ENCODE data around the gene IHH. TPM values are rescaled to one million over a fixed set of nuclear protein-coding genes. Genes with fewer than 3 reads are reported as not detected.
A peak's percentile ranks its signal among the peaks of the same experiment; 100 is the strongest.

Gene IHH
- total and polyA plus RNA-seq, 2 of the 8 experiments (the other 6 are each of a cell fraction or from before 2014, with no cell fraction given): 0.03 TPM; not detected in 1

- no peak overlapping the region for H3K4me3 ChIP-seq (ENCODE audit: extremely low read depth in 1 of 4, insufficient read depth in 2 of 4, low read depth in 3 of 4, low read length in 4 of 4)
- H4K8ac ChIP-seq (ENCODE audit: extremely low read depth, insufficient read depth, low read length): no peak overlapping the region
- no peak overlapping the region for H2BK12ac ChIP-seq (ENCODE audit: low read depth, low read length)
- H3K14ac ChIP-seq (ENCODE audit: insufficient read length): no peak overlapping the region
- FAIRE-seq: no peak
- peaks cover 55 to 75% (median 65%) of the 10 kb centered on the region in 4 experiments for H3K27me3 ChIP-seq (replicated peaks in 1 of 4; ENCODE audit: control insufficient read depth in 3 of 4, extremely low read depth in 1 of 4, insufficient read depth in 3 of 4, low read length in 3 of 4)
- TF ChIP-seq POU5F1 (IDR thresholded peaks at IDR 0.05; ENCODE audit: low read depth, low read length): no peak
- TF ChIP-seq GABPA (IDR thresholded peaks at IDR 0.05; ENCODE audit: borderline replicate concordance, insufficient read depth, low read length): no peak
- TF ChIP-seq POLR2AphosphoS5 (IDR thresholded peaks at IDR 0.05; ENCODE audit: low read depth, low read length): no peak
- no peak for TF ChIP-seq SP4 (IDR thresholded peaks at IDR 0.05; ENCODE audit: low read length)
- no peak for TF ChIP-seq RBBP5 (IDR thresholded peaks at IDR 0.05; ENCODE audit: borderline replicate concordance, low read depth, low read length)
- TF ChIP-seq POLR2A (IDR thresholded peaks at IDR 0.05; ENCODE audit: control extremely low read depth in 1 of 2, low read depth in 2 of 2, low read length in 2 of 2): no peak
- no peak for TF ChIP-seq MAX (IDR thresholded peaks at IDR 0.05)
- TF ChIP-seq RNF2 (IDR thresholded peaks at IDR 0.05; ENCODE audit: borderline replicate concordance, low read depth, low read length, missing control alignments, poor library complexity, severe bottlenecking): no peak
- TF ChIP-seq KDM4A (IDR thresholded peaks at IDR 0.05; ENCODE audit: low read depth, low read length, severe bottlenecking): no peak
- no peak for TF ChIP-seq SIX5 (IDR thresholded peaks at IDR 0.05; ENCODE audit: low read depth, low read length)
- no peaks in the 10 kb centered on the region for H3K79me1 ChIP-seq (ENCODE audit: low read depth, low read length)
- no peak overlapping the region for H2BK5ac ChIP-seq (ENCODE audit: low read depth, low read length)
- no peak overlapping the region for H3K56ac ChIP-seq (replicated peaks; ENCODE audit: insufficient read length, low read depth, low read length)
- peaks cover 5% of the 10 kb centered on the region; the same call in 1 of the 2 replicates for H3K23me2 ChIP-seq (ENCODE audit: low read depth, low read length)
- no peak overlapping the region for H3K4ac ChIP-seq (replicated peaks; ENCODE audit: insufficient read length, low read depth, low read length)
- H2AFZ ChIP-seq (ENCODE audit: low read length): no peak overlapping the region
- H3K27ac ChIP-seq (ENCODE audit: low read depth, low read length): no peak overlapping the region
- no peak overlapping the region for H4K5ac ChIP-seq (ENCODE audit: insufficient read length, low read depth, low read length)
- no peak overlapping the region for H2BK120ac ChIP-seq (replicated peaks; ENCODE audit: low read depth, low read length)
- no peak overlapping the region for H2BK20ac ChIP-seq (ENCODE audit: low read length)
- no peak overlapping the region for H3K9ac ChIP-seq (replicated peaks in 1 of 4; ENCODE audit: extremely low read depth in 1 of 4, low read depth in 3 of 4, low read length in 3 of 4)
- peaks cover 0 to 13% (median 0%) of the 10 kb centered on the region in 4 experiments; a peak in 1 of 8 replicates for H3K36me3 ChIP-seq (ENCODE audit: control insufficient read depth in 2 of 4, insufficient read depth in 4 of 4, low read length in 3 of 4)
- H2BK15ac ChIP-seq (ENCODE audit: low read length): no peak overlapping the region
- 0 out of 2 replicates have a peak overlapping the region, but pooled peaks have one; percentile 53 for H2AK5ac ChIP-seq (ENCODE audit: low read depth, low read length)
- no peak overlapping the region for H3K23ac ChIP-seq (ENCODE audit: insufficient read length)
- ChIA-PET CTCF (ENCODE audit: partially characterized antibody) (interaction anchor here (0.6 to 62.8 kb wide), 10 partner anchors 1 to 180 kb away, joined by 3 to 1777 read pairs (median 20); partner anchors contain the start of genes CFAP65, CRYBA2 and IHH), POLR2A (ENCODE audit: partially characterized antibody) (interaction anchor here (1.5 kb wide), 1 partner anchor 11 kb away, joined by 3 read pairs; no protein-coding TSS in a partner anchor)
- no peaks in the 10 kb centered on the region for H3K9me3 ChIP-seq (ENCODE audit: insufficient read depth in 2 of 2, low read depth in 1 of 2, low read length in 1 of 2)
- H3K18ac ChIP-seq (ENCODE audit: extremely low read depth, low read length): no peak overlapping the region
- no peak overlapping the region; a peak in 1 of 4 replicates for H3K4me2 ChIP-seq (ENCODE audit: insufficient read depth in 1 of 2, low read depth in 2 of 2, low read length in 2 of 2)
- no peak for DNase-seq (ENCODE audit: low read depth in 1 of 2, low spot score in 2 of 2)
- H3K79me2 ChIP-seq (ENCODE audit: control insufficient read depth in 1 of 2, insufficient read depth in 2 of 2, low read length in 2 of 2): no peaks in the 10 kb centered on the region
- peaks cover 0 to 27% (median 13%) of the 10 kb centered on the region in 4 experiments; a peak in 6 of 7 replicates for H3K4me1 ChIP-seq (replicated peaks in 1 of 4; ENCODE audit: control insufficient read depth in 3 of 4, insufficient read depth in 4 of 4, low read length in 3 of 4)
- WGBS, 2 experiments (ENCODE audit: extremely low coverage in 1 of 2, insufficient coverage in 1 of 2, insufficient read length in 1 of 2, insufficient replicate concordance in 2 of 2, low coverage in 1 of 2, low lambda C conversion rate in 2 of 2, missing lambda C conversion rate in 1 of 2): 73% methylated on average over 9 of the region's 9 CpGs; no CpG with 5 or more reads in 1 of the 2 experiments
- no peak overlapping the region for H4K91ac ChIP-seq (replicated peaks; ENCODE audit: insufficient read length, low read length)
- H4K20me1 ChIP-seq (replicated peaks in 1 of 2; ENCODE audit: control insufficient read depth in 1 of 2, insufficient read depth in 2 of 2, low read length in 2 of 2): peaks cover 2 to 8% of the 10 kb centered on the region in 2 experiments
Measured at GRCh38 chr2:219056176-219056895, 4.4 kb downstream of the IHH start.

Measured in H1 (cell line).